ENCODE data around the gene MAB21L4.

MAB21L4 gene

DNA sequence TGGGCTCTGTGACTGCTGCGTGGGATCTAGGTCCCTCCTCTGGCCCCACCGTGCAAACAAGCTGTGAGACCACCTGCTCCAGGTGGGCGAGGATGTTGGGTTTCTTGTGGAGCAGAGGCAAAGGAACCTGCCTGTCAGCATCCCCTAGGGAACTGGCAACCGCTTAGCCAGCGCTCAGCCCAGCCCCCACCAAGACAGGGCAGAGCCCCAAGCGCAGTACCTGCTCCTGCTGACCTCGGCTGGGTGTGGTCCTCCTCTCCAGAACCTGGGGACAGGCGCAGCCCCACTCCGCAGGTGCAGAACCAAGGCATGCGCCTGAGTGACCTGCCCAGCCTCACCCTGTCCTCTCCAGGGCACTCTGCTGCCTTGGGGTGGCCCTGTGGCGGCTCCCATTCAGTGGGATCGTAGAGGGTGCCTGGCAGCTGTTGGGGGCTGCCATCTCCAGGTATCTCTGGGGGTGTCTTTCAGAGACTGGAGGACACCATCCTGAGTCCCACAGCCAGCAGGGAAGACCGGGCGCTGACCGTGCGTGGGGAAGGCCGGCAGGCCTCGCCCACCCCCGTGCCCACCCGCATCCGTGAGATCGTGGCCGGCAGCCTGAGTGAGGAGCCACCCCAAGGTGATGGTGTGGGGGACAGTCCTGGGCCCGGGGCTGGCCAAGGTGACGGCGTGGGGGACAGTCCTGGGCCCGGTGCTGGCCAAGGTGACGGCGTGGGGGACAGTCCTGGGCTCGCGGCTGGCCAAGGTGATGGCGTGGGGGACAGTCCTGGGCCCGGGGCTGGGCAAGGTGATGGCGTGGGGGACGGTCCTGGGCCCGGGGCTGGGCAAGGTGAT is 22.5 kb upstream of the MAB21L4 start:
- TF ChIP-seq, protein P1, sequence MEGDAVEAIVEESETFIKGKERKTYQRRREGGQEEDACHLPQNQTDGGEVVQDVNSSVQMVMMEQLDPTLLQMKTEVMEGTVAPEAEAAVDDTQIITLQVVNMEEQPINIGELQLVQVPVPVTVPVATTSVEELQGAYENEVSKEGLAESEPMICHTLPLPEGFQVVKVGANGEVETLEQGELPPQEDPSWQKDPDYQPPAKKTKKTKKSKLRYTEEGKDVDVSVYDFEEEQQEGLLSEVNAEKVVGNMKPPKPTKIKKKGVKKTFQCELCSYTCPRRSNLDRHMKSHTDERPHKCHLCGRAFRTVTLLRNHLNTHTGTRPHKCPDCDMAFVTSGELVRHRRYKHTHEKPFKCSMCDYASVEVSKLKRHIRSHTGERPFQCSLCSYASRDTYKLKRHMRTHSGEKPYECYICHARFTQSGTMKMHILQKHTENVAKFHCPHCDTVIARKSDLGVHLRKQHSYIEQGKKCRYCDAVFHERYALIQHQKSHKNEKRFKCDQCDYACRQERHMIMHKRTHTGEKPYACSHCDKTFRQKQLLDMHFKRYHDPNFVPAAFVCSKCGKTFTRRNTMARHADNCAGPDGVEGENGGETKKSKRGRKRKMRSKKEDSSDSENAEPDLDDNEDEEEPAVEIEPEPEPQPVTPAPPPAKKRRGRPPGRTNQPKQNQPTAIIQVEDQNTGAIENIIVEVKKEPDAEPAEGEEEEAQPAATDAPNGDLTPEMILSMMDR (IDR thresholded peaks at IDR 0.05; ENCODE audit: low read depth, low read length, missing control alignments) = no peak
- DNase-seq (ENCODE audit: low read depth) = no peak
- no peak overlapping the region for H3K4me3 ChIP-seq (ENCODE audit: low read depth, low read length)

DNA sequence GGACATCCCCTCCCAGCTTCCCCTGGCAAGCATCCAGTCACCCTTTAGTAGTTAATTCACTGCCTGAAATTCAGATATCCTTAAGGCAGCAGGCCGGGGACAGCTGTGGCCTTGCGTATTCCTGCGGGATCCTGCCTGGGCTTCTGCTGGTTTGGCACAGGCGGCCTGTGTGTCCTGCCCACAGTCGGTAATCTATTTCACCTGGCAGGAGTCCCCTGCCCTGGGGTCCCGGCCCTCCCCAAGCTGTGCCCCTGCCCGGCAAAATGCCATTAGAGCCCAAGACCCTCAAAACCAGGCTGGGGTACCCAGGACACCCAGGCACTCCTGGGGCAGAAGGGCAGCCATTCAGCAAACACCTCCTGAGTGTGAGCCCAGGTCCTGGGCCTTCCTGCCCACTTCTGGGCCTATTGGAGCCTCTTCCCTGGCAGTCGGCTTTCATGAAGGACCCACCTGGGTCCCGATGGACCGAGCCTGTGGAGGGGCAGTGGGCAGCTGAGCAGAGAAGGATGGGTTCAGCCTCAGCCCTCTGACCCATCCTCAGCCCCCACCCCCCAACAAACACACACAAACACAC is 21.8 kb upstream of the MAB21L4 start:
- DNase-seq (ENCODE audit: low read depth) = no peak
- H3K4me3 ChIP-seq (ENCODE audit: low read depth, low read length) = no peak overlapping the region
- TF ChIP-seq, protein P1 (IDR thresholded peaks at IDR 0.05; ENCODE audit: low read depth, low read length, missing control alignments) = no peak

DNA sequence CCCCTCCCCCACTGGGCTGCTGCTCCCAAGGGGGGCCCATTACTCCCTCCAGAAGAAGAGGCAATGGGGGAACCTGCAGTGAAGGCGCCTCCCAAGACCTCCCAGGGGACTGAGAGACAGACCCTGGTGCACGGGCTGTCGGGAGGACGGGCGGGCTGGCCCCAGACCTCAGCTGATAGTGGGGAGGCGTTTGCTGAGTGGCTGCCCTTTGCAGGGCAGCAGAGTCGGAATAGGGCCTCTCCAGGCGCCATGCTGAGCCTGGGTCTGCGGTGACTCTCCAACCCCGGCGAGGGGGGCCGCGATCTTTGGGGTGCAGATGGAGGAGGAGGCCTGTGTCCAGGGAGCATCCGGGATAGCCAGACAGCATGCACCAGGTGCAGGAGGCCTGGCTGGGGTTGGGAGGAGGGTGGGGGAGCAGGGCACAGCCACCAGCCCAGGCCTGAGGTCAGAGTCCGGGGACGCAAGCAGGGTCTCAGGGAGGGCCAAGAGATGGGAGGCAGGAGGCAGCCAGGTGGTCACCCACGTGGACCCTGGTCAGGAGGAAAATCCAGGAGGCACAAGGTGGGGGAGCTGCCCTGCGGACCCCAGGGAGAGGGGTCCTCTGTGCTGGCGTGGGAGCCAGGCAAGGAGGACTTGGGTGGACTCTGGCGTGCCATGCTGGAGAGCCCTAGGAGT is 21.2 kb upstream of the MAB21L4 start:
- DNase-seq (ENCODE audit: low read depth) = no peak
- TF ChIP-seq, protein P1 (IDR thresholded peaks at IDR 0.05; ENCODE audit: low read depth, low read length, missing control alignments) = no peak
- H3K4me3 ChIP-seq (ENCODE audit: low read depth, low read length) = no peak overlapping the region

DNA sequence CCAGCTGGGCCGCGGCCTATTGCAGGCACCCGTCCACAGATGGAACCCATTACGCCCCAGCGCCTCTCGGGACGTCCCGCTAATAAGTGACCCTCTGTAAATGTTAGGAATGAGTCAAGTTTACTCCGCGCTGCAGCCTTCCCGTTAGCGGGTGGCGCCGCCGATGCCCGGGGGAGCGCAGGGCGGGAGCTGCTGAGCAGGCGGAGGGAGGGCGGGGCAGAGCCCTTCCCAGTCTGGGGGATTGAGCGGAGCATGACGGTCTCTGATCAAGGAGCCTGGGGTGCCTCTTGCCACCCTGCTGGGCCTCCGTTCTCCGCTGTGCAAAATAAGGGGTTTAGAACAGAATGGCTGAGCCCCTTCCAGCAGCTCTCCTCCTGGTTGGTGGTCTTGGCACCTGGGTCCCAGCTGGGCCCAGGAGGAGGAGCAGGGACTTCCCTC is 20.6 kb upstream of the MAB21L4 start:
- DNase-seq (ENCODE audit: low read depth) = no peak
- H3K4me3 ChIP-seq (ENCODE audit: low read depth, low read length) = no peak overlapping the region
- TF ChIP-seq, protein P1 (IDR thresholded peaks at IDR 0.05; ENCODE audit: low read depth, low read length, missing control alignments) = no peak

DNA sequence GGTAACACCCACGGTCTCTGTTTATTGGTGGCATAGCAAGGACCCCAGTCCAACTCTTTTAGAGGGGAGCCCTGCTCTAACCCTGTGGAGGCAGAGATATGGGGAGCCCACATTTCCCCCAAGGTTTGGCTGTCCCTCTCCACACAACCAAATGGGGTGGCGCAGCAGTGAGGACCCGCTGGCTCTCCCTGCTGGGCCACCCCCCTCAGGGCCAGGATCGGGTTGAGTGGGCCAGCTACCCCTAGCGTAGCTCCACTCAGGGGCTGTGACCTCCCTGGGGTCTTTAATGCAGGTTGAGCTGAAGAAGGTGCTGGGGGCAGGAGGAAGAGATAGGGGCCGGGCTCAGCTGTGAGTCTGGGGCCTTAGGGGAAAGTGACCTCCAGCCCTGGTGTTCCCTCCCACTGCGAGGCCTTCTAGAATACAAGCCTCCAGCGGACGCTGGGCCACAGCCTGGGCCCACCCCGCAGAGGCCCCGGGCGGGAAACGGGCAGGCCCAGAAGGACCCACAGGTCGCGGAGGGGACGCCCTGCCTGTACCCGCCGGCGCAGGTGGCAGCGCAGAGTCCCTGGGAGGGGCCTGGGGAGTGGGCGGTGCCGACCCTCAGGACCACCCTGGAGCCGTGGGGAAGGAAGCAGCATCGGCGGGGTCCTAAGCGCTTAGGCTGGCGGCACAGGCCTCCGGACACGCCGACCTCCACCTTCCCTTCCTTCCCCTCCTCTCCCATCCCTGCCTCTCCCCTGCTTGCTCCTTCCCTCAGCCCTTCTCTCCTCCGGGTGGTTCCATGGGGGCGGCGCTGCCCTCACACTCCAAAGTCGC is 19.8 kb upstream of the MAB21L4 start:
- TF ChIP-seq, protein P1 (IDR thresholded peaks at IDR 0.05; ENCODE audit: low read depth, low read length, missing control alignments) = no peak
- DNase-seq (ENCODE audit: low read depth) = no peak
- H3K4me3 ChIP-seq (ENCODE audit: low read depth, low read length) = no peak overlapping the region

DNA sequence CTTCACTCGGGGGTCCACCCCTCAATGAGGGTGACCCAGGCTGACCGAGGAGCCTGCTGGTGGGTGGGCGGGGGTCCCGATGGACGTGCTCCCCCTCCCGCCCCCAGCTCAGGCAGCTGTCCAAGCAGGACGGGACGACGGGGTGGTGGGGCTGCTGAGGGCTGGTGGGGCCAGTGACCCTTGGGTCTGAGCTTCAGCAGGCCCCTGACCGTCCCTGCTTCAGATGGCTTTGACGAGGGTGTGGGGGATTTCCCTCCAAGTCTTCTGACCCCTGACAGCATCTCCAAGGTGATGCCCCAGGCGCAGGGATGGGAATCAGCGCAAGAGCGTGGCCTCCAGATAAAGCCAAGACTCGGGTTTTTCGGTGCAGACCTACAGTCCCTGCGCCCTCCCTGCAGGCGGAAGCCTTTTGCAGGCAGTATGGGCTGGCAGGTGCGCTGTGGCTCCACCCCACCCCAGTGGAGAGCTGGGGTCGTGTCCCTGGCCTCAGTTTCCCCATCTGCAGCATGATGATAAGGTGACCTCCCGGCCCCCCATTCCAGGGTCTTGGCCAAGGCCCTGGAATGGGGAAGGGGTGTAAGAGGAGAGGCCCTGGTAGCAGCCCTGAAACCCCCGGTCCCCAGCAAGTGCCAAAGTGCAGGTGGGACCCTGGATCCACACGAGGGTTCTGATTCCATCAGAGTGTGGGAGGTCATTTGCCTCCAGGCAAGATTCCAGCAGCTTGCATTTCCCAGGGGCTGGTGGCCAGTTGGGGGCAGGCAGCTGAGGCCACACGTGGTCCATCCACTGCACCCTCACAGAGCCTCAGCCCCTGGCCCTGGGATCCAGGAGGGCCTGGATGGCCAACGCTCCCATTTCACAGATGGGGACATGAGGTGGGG is 18.9 kb upstream of the MAB21L4 start:
- no peak overlapping the region for H3K4me3 ChIP-seq (ENCODE audit: low read depth, low read length)
- TF ChIP-seq, protein P1 (IDR thresholded peaks at IDR 0.05; ENCODE audit: low read depth, low read length, missing control alignments) = no peak
- DNase-seq (ENCODE audit: low read depth) = no peak
